A549 (cell line): ENCODE data around the gene NINJ1. TPM values are rescaled to one million over a fixed set of nuclear protein-coding genes. Genes with fewer than 3 reads are reported as not detected.

Source experiments
- ATAC-seq, 2 experiments: fragments of 200-7000 bp in 1 of 2; fragments of >200 bp in 1 of 2; cut with Nextera tagmentation in 1 of 2; cut with Tn5 transposase in 1 of 2; 3 replicates each; pipeline versions ENCODE4 v1.8.0 to v1.9.1; 2018 to 2020; ENCODE audit warnings: mild to moderate bottlenecking in 1 of 2, moderate library complexity in 1 of 2
- CTCF ChIA-PET: fragments of 300-600 bp; sonication (Branson Sonifier 250); formaldehyde crosslinking; extraction: SDS; loops from one replicate; lab custom pipeline; 2021; ENCODE audit warnings: antibody characterized with exemption, inconsistent platforms; lab: Yijun Ruan, JAX
- POLR2A ChIA-PET: fragments of 350-600 bp; formaldehyde crosslinking; extraction: SDS; loops from one replicate; lab custom pipeline; 2021; ENCODE audit warnings: antibody characterized with exemption, inconsistent platforms; lab: Yijun Ruan, JAX
- DNase-seq, 2 experiments: peaks; one replicate each; pipeline versions ENCODE4 v3.0.0 to v3.0.0-alpha.2; 2011 to 2016; ENCODE audit warnings: low read depth in 1 of 2, low spot score in 1 of 2
- FAIRE-seq: peaks from 2 replicates; lab custom pipeline; 2011; peaks lifted over from hg19 to GRCh38; lab: Jason Lieb, UNC
- H3K27ac ChIP-seq, 2 experiments: fragments of >200 bp; sonication (Bioruptor Twin); formaldehyde crosslinking; 3 replicates each; pipeline ENCODE4 v1.5.1; 2016 to 2017
- H3K4me1 ChIP-seq: fragments of >200 bp; sonication (Bioruptor Twin); formaldehyde crosslinking; 3 replicates; pipeline ENCODE4 v1.6.1; 2016
- H3K4me2 ChIP-seq: fragments of >200 bp; sonication (Bioruptor Twin); formaldehyde crosslinking; 3 replicates; pipeline ENCODE4 v1.6.1; 2016
- H3K4me3 ChIP-seq: fragments of >200 bp; sonication (Bioruptor Twin); formaldehyde crosslinking; 3 replicates; pipeline ENCODE4 v1.5.1; 2016
- H3K9me3 ChIP-seq: fragments of >200 bp; sonication (Bioruptor Twin); formaldehyde crosslinking; 3 replicates; pipeline ENCODE4 v1.6.1; 2016
- CBX8 ChIP-seq: fragments of 200-600 bp; sonication (generic); IDR thresholded peaks from 2 replicates; pipeline ENCODE4 v1.6.1; 2016
- E2F6 ChIP-seq: IDR thresholded peaks from 2 replicates; pipeline ENCODE4 v1.6.1; 2012; ENCODE audit warnings: low read depth, borderline replicate concordance
- EHMT2 ChIP-seq: fragments of 200-600 bp; sonication (generic); IDR thresholded peaks from 2 replicates; pipeline ENCODE4 v1.6.1; 2016; ENCODE audit warnings: antibody characterized with exemption, low read depth, mild to moderate bottlenecking, moderate library complexity
- HEYL ChIP-seq: fragments of 250-450 bp; sonication (Bioruptor Pico); IDR thresholded peaks from 2 replicates; pipeline ENCODE4 v1.8.0; 2021; ENCODE audit warnings: mild to moderate bottlenecking, moderate library complexity
- HMGXB4 ChIP-seq: fragments of 250-450 bp; sonication (Bioruptor Pico); IDR thresholded peaks from 2 replicates; pipeline ENCODE4 v1.5.0; 2021; ENCODE audit warnings: mild to moderate bottlenecking, moderate library complexity, borderline replicate concordance
- HOXB5 ChIP-seq: fragments of 250-450 bp; sonication (Bioruptor Pico); IDR thresholded peaks from 2 replicates; pipeline ENCODE4 v1.5.0; 2020; ENCODE audit warnings: mild to moderate bottlenecking, moderate library complexity
- KDM1A ChIP-seq: fragments of 200-600 bp; sonication (generic); IDR thresholded peaks from 2 replicates; pipeline ENCODE4 v1.6.1; 2016; ENCODE audit warnings: low read depth, mild to moderate bottlenecking
- KDM5A ChIP-seq: fragments of 200-600 bp; sonication (generic); IDR thresholded peaks from 2 replicates; pipeline ENCODE4 v1.6.1; 2016; ENCODE audit warnings: antibody characterized with exemption, mild to moderate bottlenecking
- MAFK ChIP-seq: fragments of 450-650 bp; IDR thresholded peaks from 2 replicates; pipeline ENCODE4 v1.6.1; 2014; ENCODE audit not compliant: partially characterized antibody
- MAZ ChIP-seq: fragments of 150-350 bp; IDR thresholded peaks from 2 replicates; pipeline ENCODE4 v1.6.1; 2014; ENCODE audit warnings: antibody characterized with exemption, low read depth, low read length, borderline replicate concordance
- NPAS2 ChIP-seq: fragments of 250-450 bp; sonication (Bioruptor Pico); IDR thresholded peaks from 2 replicates; pipeline ENCODE4 v1.8.0; 2022; ENCODE audit warnings: mild to moderate bottlenecking, moderate library complexity, borderline replicate concordance
- NR3C1 ChIP-seq: fragments of >200 bp; sonication (Bioruptor Twin); formaldehyde crosslinking; IDR thresholded peaks from 3 replicates; pipeline ENCODE4 v1.6.1; 2017
- POLR2A ChIP-seq: IDR thresholded peaks from 2 replicates; pipeline ENCODE4 v1.6.1; 2012; ENCODE audit warnings: mild to moderate bottlenecking, low read length
- RAD21 ChIP-seq, 2 experiments: fragments of >200 bp in 1 of 2; sonication (Bioruptor Twin) in 1 of 2; formaldehyde crosslinking in 1 of 2; IDR thresholded peaks in 1 of 2; conservative IDR thresholded peaks in 1 of 2; 2 replicates in 1 of 2; 3 replicates in 1 of 2; pipeline ENCODE4 v1.6.1; 2012 to 2018; ENCODE audit warnings: inconsistent platforms in 1 of 2
- SREBF2 ChIP-seq: fragments of 450-650 bp; IDR thresholded peaks from 2 replicates; pipeline ENCODE4 v1.6.1; 2014; ENCODE audit warnings: mild to moderate bottlenecking, moderate library complexity
- TFCP2L1 ChIP-seq: fragments of 250-450 bp; sonication (Bioruptor Pico); IDR thresholded peaks from 2 replicates; pipeline ENCODE4 v1.5.0; 2021; ENCODE audit warnings: mild to moderate bottlenecking
- TP53 ChIP-seq: fragments of 250-450 bp; sonication (Bioruptor Pico); IDR thresholded peaks from 2 replicates; pipeline ENCODE4 v1.5.0; 2021; ENCODE audit warnings: mild to moderate bottlenecking, moderate library complexity
- ZNF302 ChIP-seq: fragments of 250-450 bp; sonication (Bioruptor Pico); IDR thresholded peaks from 2 replicates; pipeline ENCODE4 v1.9.0; 2021; ENCODE audit warnings: inconsistent platforms, mild to moderate bottlenecking, moderate library complexity
- ZSCAN20 ChIP-seq: fragments of 250-450 bp; sonication (Bioruptor Pico); IDR thresholded peaks from 2 replicates; pipeline ENCODE4 v1.8.0; 2022; ENCODE audit warnings: mild to moderate bottlenecking, moderate library complexity
- WGBS: methylation state at CpG from one replicate; pipeline ENCODE4 v1.1.6; 2017; ENCODE audit errors: missing lambda C conversion rate; 5-methylcytosine and 5-hydroxymethylcytosine counted together
- polyA plus RNA-seq, 4 experiments: library from polyadenylated mRNA; depleted of rRNA in 3 of 4; stranded (reverse); fragments of >200 nt; fragmentation: RNase III in 1 of 4; extraction: RNeasy Plus Mini Kit Qiagen cat#74134 plus additional on column Dnase treatment in 1 of 4; gene quantifications; 2 replicates in 3 of 4; 3 replicates in 1 of 4; pipeline ENCODE4 v1.2.3, GENCODE V29; 2011 to 2017
- TF ChIP-seq, protein P1 (sequence below): IDR thresholded peaks from 2 replicates; pipeline ENCODE4 v1.6.1; 2012
- TF ChIP-seq, protein P2 (sequence below): fragments of >200 bp; sonication (Bioruptor Twin); formaldehyde crosslinking; IDR thresholded peaks from 3 replicates; pipeline ENCODE4 v1.6.1; 2016
- TF ChIP-seq, protein P3 (sequence below): fragments of >200 bp; sonication (Bioruptor Twin); formaldehyde crosslinking; IDR thresholded peaks from 2 replicates; pipeline ENCODE4 v1.6.1; 2016

NINJ1 gene
- polyA plus RNA-seq, 2 of the 4 experiments (the other 2 are of a cell fraction) = 27.0 to 60.4 TPM

- POLR2A ChIA-PET = no interaction called here
- H3K4me2 ChIP-seq = no peak overlapping the region
- TF ChIP-seq NR3C1 (no peak), ZSCAN20 (CRISPR knock-in tag) (no peak), HMGXB4 (CRISPR knock-in tag) (no peak), MAZ (no peak), EHMT2 (no peak), POLR2A (no peak), RAD21 (conservative IDR thresholded peaks at IDR 0.05 in 1 of 2, IDR thresholded peaks at IDR 0.05 in 1 of 2) (no peak), TP53 (CRISPR knock-in tag) (no peak), NPAS2 (CRISPR knock-in tag) (no peak), E2F6 (no peak), SREBF2 (no peak), KDM1A (no peak), ZNF302 (no peak), TFCP2L1 (CRISPR knock-in tag) (no peak), MAFK (no peak), HEYL (no peak), CBX8 (no peak)
- TF ChIP-seq, protein P1, sequence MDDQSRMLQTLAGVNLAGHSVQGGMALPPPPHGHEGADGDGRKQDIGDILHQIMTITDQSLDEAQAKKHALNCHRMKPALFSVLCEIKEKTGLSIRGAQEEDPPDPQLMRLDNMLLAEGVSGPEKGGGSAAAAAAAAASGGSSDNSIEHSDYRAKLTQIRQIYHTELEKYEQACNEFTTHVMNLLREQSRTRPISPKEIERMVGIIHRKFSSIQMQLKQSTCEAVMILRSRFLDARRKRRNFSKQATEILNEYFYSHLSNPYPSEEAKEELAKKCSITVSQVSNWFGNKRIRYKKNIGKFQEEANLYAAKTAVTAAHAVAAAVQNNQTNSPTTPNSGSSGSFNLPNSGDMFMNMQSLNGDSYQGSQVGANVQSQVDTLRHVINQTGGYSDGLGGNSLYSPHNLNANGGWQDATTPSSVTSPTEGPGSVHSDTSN = no peak
- TF ChIP-seq, protein P2, sequence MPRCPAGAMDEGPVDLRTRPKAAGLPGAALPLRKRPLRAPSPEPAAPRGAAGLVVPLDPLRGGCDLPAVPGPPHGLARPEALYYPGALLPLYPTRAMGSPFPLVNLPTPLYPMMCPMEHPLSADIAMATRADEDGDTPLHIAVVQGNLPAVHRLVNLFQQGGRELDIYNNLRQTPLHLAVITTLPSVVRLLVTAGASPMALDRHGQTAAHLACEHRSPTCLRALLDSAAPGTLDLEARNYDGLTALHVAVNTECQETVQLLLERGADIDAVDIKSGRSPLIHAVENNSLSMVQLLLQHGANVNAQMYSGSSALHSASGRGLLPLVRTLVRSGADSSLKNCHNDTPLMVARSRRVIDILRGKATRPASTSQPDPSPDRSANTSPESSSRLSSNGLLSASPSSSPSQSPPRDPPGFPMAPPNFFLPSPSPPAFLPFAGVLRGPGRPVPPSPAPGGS = no peak
- H3K27ac ChIP-seq = no peak overlapping the region
- no peaks in the 10 kb centered on the region for H3K9me3 ChIP-seq
- ATAC-seq (no peak), DNase-seq (no peak), FAIRE-seq (no peak)
- H3K4me1 ChIP-seq = 0 out of 3 replicates have a peak, but pooled peaks cover 5% of the 10 kb centered on the region
- CTCF ChIA-PET = no interaction called here
- no peak overlapping the region for H3K4me3 ChIP-seq
- 86% methylated on average over 1 of the region's 1 CpG for WGBS
These were observed 56.7 kb downstream of the NINJ1 start for GRCh38 chr9:93077367-93077766.

- TF ChIP-seq HOXB5 (CRISPR knock-in tag) (no peak), KDM5A (no peak)
- TF ChIP-seq, protein P3, sequence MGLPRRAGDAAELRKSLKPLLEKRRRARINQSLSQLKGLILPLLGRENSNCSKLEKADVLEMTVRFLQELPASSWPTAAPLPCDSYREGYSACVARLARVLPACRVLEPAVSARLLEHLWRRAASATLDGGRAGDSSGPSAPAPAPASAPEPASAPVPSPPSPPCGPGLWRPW = no peak
- DNase-seq = no peak
- no peak for ATAC-seq
- no peak overlapping the region for H3K27ac ChIP-seq
- H3K9me3 ChIP-seq = no peaks in the 10 kb centered on the region
- H3K4me1 ChIP-seq = 0 out of 3 replicates have a peak, but pooled peaks cover 11% of the 10 kb centered on the region
- FAIRE-seq = no peak
- POLR2A ChIA-PET = no interaction called here
- CTCF ChIA-PET = interaction anchor here (1.4 kb wide), 1 partner anchor 73 kb away, joined by 7 read pairs; no protein-coding TSS in a partner anchor
- WGBS = 85% methylated on average over 2 of the region's 2 CpGs
- H3K4me3 ChIP-seq = no peak overlapping the region
- H3K4me2 ChIP-seq = no peak overlapping the region
These were observed 57.3 kb downstream of the NINJ1 start for GRCh38 chr9:93076792-93077128.
